GM19023 (cell line): Measurements from ENCODE around the gene ESR2.

ENCODE experiments used
- ATAC-seq: cut with Tn5 transposase; IDR thresholded peaks from one replicate; pipeline ENCODE4 v1.9.1; 2021; ENCODE audit warnings: mild to moderate bottlenecking, moderate library complexity; ENCODE audit not compliant: unreplicated experiment

The ESR2 gene

GRCh38 chr14:64272019-64272418 lies 22.2 kb downstream of the ESR2 start:
- no peak for ATAC-seq

- no peak for ATAC-seq
These were observed 27.9 kb downstream of the ESR2 start for GRCh38 chr14:64266239-64266638.

GRCh38 chr14:64265222-64265621 lies 28.9 kb downstream of the ESR2 start:
- no peak for ATAC-seq

- ATAC-seq, result no peak
These were observed 33.8 kb downstream of the ESR2 start for GRCh38 chr14:64260418-64260817.

- ATAC-seq, result no peak
These were observed 38.4 kb downstream of the ESR2 start for GRCh38 chr14:64255756-64256155.

- ATAC-seq, result no peak
These were observed 40.5 kb downstream of the ESR2 start for GRCh38 chr14:64253672-64254071.

GRCh38 chr14:64249363-64249762 lies 44.8 kb downstream of the ESR2 start:
- no peak for ATAC-seq

- no peak for ATAC-seq
These were observed 45.5 kb downstream of the ESR2 start for GRCh38 chr14:64248689-64249088.

GRCh38 chr14:64247195-64247594 lies 47.0 kb downstream of the ESR2 start:
- ATAC-seq, result no peak

GRCh38 chr14:64246688-64247087 lies 47.5 kb downstream of the ESR2 start:
- no peak for ATAC-seq

GRCh38 chr14:64245491-64245890 lies 48.7 kb downstream of the ESR2 start:
- ATAC-seq, result no peak

GRCh38 chr14:64244279-64244678 lies 49.9 kb downstream of the ESR2 start:
- no peak for ATAC-seq

GRCh38 chr14:64238631-64239030 lies 55.5 kb downstream of the ESR2 start:
- no peak for ATAC-seq

GRCh38 chr14:64238049-64238448 lies 56.1 kb downstream of the ESR2 start:
- ATAC-seq, result no peak

GRCh38 chr14:64235652-64236640 lies 58.2 kb downstream of the ESR2 start:
- peak; percentile 66 for ATAC-seq

GRCh38 chr14:64234877-64235651 lies 59.1 kb downstream of the ESR2 start:
- ATAC-seq, result no peak

GRCh38 chr14:64233531-64234190 lies 60.5 kb downstream of the ESR2 start:
- ATAC-seq, result no peak

- no peak for ATAC-seq
These were observed 61.2 kb downstream of the ESR2 start for GRCh38 chr14:64232944-64233343.

- no peak for ATAC-seq
These were observed 61.9 kb downstream of the ESR2 start for GRCh38 chr14:64232095-64232838.

- no peak for ATAC-seq
These were observed 64.7 kb downstream of the ESR2 start for GRCh38 chr14:64229489-64229888.

GRCh38 chr14:64227856-64228255 lies 66.3 kb downstream of the ESR2 start:
- ATAC-seq, result no peak
